GM18520 (cell line): ENCODE results near the gene SLC25A22.

Source experiments
- ATAC-seq: cut with Tn5 transposase; IDR thresholded peaks from one replicate; pipeline ENCODE4 v1.9.1; 2021; ENCODE audit not compliant: unreplicated experiment

SLC25A22 gene

DNA sequence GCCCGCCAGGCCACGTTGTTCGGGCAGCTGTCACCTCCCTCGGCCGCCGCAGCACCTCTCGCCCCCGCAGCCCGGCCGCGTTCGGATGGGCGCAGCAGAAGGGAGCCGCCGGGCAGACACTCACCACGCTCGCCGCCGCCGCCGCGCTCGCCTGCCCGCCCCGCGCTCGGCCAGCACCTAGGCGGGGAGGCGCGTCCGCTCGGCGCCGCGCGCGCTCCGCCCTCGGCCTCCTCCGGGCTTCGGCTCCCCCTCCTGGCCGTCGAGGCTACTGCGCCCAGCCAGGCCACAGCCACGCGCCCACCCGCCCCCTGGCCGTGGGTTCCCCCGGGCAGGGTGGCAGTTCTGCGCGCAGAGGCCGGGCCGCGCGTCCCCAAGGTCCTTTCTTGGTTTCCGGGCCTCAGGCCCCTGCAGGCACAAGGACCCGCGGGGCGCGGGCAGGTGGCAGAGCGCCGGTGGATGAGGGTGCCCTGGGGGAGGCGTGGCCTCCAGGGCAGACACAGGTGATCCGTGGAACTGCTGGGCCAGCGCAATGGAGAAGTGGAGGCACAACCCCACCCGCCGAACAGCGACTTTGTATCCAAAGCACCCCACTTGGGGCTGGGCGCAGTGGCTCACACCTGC is at the start of gene SLC25A22:
SLC25A22 (minus strand) TSS at position 189 of the 621 bp plus-strand sequence. CDS start 3,275 bp downstream, outside the sequence.
- ATAC-seq, result peak; percentile 51

DNA sequence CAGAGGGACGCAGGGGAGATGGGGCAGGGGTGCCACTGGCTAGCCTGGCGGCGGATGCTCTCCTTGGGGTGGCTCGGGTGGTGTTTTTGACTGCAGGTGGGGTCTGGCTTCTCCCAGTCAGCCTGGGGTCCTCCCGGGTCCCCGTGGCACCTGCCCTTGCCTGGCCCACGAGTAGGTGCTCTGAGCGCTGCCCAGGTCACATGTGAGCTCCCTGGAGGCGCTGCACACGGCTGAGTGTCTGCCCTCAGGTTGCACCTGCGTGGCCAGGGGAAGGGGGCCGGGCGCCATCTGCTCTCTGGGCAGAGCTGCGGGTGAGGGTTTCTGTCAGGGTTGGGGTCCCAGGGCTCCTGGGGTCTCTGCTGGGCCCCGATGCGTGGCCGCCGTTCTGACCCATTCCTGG is 49.8 kb upstream of the SLC25A22 start:
- ATAC-seq, result no peak

DNA sequence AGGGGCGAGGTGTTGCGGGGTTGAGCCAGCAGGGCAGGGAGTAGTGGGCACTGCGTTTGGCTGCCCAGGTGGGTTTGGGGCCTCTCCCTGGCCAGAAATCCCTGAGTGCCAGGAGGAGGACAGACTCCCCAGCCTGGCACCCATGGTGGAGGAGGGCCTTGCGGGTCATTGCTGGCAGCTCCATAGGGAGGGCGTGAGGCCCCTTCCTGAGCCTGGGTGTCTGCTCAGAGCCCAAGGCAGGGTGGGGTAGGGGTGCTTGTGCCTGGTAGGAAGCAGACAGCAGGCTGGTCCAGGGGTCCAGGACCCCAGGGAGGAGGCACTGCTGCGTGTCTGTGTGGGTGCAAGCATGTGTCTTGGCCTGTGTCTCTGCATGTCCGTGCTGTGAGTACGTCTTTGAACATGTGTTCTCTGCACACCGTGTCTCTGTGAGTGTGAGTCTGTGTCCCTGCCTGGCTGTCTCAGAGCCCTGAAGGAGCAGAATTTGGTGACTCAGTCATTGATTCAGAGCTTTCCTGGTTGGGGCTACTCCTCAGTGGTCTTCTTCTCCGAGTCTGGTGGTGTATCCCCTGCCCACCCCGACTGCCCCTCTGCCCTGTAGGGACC is 48.5 kb upstream of the SLC25A22 start:
- ATAC-seq, result no peak

DNA sequence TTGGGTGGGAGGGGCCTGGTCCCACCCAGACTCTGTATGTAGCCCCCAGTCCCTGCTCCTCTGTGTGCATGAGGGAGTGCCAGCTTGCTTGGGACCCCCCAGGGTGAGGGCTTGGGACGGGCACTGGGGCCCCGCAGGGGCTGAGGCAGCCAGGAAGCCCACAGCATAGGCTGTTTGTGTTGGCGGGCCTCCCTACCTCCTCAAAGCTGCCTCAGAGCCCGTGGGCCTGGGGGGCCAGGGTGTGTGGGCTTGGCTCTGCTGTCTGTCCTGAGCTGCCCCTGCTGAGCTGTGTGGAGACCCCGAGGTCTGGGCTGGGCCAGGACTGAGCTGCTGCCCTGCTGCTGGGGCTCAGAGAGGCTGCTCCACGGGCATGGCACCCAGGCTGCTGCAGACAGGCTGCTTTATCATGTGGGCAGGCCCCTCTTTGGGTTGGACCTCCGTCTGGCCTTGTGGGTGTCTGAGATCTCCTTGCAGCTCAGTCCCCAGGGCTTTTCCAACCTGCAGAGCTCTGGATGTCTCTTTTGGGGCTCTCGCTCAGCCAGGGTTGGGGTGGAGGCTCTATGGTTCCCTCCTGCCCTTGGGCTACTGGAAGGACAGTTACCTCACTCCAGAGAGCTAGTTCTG is 47.9 kb upstream of the SLC25A22 start:
- no peak for ATAC-seq

DNA sequence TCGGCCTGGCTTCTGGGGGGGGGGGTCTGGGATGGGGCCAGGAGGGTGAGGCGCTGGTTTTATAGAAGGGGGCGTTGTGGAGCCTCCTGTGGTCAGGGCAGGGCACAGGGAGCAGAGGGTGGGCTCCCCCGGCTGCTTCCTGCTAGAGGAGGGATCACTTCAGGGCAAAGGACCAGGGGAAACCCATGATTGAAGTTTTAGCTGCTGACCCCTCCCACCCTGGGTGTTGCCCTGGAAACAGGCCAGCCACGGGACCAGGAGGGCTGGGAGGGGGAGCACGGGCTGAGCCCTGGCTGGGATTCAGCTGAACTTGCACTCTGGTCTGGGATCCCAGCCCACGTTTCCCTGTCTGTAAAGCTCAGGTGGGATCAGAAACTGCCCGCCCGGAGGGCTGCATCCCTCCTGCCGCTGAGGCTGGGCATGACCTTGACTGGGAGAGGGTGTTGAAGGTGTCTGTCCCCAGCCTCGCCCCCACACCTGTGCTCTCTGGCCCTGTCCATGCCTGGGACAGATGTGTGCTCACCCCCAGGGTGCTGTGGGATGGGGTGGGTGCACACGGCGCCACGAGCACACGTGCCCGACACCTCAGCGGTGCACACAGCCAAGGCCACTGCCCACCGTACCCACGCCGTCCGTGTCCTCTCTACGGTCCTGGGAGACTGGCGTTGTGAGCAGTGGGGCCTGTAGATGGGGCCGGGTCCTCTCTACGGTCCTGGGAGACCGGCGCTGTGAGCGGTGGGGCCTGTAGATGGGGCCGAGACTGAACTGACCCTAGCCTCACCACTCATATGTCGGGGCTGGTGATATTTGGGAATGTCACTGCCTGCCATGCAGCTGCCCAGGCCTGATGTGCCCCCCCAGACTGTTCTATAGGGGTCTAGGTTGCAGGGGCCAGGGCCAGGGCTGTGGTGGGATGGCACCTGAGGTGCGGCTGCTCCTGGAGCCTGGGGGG is 46.9 kb upstream of the SLC25A22 start:
- ATAC-seq, result no peak

DNA sequence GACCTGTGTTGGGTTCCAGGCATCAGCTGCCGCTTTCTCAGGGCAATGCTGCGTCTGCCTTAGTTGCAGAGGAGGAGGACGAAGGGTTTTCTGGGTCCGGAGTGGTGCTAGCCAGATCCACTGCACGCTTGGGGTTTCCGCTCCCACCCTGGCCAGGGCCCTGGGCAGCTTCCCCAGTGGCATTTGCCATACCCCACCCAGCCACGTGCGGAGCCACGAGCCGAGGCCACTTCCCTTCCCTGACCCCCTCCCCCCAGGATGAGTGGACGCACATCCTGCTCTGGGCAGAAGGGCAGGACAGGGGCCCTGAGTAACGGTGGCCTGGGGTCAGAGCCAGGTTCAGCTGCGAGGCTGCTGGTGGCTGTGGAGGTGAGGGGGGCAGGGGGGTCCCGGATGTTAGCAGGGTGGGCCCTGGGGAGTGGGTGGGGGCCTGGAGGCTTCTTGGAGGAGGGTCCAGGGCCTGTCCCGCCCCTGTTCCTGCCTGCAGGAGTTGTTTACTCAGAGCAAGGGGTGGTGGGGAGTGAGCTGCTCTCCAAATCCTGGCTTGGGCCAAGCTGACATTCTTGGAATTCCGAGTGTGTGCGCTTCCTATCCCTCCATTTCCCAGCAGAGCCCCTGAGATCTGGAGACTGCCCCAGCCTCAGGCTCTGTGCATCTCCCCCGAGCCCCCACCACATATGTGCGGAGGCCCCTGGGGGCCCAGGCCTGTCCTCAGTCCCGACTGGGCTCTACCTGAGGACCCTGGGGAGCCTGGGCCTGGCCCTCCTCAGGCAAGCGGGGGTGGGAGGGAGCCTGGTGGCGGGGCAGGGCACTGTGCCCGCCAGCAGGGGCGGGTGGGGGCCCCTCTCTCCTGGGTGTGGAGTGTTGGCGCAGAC is 46.0 kb upstream of the SLC25A22 start:
- ATAC-seq, result no peak

DNA sequence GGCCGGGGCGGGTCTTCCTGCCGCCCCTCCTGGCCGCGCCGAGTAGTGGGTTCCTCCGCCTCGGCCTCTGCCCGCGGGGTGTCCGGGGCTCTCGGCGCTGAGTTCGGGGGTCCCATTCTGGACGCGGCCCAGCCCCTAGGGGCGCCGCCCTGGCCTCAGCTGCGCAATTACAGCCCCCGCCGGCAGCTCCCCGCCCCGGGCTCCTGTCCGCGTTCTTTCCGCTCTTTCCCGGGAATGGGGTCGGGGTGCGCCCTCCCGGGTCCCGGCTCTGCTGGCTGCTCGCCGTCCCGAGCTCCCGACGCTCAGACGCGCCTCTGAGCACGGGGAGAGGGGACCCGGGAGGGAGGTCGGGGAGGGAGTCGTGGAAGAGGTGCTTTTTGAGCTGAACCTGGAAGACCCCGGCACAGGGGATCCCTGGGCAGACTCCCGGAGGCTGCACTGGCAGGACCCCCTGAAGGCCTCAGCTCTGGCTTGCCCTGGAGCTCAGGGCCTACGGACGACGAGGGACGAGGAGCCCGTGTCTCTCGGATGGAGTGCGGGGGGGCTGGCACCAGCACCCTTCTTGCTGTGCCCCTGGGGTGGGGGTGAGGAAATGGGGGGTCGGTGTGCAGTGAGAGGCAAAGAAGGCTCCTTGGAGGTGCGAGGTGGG is 45.1 kb upstream of the SLC25A22 start:
- no peak for ATAC-seq

DNA sequence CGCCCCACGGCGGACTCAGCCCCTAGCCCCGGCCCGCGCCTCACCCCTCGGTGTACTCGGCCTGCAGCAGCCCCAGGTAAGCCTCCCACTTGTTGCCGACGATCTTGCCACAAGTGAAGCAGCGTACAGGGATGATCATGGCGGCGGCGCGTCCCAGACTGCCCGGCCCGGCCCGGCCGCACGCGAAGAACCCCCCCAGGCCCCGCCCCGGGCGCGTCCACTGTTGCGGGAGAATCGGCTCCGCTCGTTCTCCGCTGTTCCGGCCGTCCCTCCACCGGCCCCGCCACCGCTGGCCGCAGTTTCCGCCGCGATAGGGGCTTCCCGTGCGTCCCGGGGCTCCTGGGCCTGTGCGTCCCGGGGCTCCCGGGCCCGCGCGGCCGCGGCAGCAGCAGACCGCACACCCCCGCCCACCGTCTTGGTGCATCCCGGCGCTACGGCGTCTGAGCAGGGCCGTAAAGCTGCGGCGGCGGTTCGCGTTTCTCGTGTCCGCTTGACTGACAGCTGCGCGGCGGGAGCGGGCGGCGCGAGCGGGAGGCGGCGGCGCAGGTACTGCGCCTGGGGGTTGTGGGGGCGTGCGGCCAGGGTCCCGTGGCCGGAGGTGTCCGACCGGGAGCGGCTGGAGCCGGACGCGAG is 44.4 kb upstream of the SLC25A22 start, which contains the start of the genes POLR2L and TSPAN4:
POLR2L (minus strand) TSS at position 160 of the 633 bp plus-strand sequence; CDS start at position 139, 21 bp downstream.
TSPAN4 (plus strand) TSS at position 483 of the 633 bp plus-strand sequence. CDS start 7,453 bp downstream, outside the sequence.
- peak; percentile 47 for ATAC-seq

DNA sequence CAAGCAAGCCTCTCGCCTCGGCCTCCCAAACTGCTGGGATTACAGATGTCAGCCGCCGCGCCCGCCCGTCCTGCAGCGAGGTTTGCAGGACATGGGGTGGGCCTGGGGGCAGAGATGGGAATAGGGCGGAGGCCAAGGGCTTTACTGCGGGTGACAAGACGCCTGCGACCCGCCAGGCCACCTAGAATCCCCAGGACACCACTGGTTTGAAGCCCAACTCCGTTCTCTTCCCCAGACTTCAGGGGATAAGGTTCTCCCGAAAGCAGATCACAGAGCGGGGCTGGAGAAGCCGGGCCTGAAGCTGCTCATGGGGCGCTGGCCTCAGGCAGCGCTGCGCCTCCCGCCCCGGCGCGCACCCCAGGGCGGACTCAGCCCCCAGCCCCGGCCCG is 43.9 kb upstream of the SLC25A22 start:
- ATAC-seq, result no peak

DNA sequence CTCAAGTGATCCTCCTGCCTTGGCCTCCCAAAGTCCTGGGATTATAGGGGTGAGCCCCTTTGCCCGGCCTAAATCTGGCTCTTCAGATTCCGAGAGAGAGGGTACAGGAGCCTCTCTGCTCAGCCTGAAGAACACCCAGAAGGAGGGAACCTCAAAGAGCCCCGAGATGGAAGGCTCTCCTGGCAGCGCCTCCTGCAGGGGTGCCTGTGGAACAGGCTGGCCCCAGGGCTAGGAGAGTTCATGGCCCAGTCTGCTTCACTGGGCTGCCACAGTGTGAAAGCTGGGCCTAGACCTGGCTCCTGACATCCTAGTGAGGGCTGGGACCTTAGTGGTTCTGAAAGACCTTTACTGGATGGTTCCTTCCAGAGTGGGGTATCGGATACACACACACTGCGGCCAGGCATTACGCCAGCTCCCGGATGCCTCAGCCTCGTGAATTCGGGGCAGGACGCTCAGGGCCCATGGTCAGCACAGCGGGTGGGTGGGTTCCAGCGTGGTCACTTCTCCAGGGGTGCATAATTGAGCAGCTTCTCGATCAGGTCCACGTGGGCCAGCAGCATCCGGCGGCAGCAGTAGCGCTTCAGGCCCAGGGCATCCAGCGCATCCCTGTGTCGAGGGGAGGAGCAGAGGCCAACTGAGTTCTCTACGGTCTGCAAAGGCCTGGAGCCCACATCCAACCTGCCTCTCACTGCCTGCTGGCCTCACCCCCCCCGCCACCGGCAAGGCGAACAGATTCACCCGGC is 42.0 kb upstream of the SLC25A22 start:
- ATAC-seq, result no peak

DNA sequence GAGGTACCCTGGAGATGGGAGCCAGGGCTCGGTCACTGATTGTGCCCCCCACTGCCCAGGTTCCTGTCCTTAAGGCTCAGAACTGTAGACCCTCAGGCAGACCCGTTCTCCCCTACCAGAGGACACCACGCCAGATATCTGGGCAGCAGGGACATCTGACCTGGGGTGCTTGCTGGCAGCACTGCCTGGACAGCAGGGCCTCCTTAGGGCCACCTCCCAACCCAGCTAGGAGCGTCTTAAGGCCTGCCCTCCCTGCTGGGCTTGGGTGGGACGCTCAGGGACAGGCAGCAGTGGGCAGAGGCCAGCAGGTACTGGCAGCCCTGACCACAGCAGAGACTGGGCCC is 41.2 kb upstream of the SLC25A22 start:
- ATAC-seq, result no peak

DNA sequence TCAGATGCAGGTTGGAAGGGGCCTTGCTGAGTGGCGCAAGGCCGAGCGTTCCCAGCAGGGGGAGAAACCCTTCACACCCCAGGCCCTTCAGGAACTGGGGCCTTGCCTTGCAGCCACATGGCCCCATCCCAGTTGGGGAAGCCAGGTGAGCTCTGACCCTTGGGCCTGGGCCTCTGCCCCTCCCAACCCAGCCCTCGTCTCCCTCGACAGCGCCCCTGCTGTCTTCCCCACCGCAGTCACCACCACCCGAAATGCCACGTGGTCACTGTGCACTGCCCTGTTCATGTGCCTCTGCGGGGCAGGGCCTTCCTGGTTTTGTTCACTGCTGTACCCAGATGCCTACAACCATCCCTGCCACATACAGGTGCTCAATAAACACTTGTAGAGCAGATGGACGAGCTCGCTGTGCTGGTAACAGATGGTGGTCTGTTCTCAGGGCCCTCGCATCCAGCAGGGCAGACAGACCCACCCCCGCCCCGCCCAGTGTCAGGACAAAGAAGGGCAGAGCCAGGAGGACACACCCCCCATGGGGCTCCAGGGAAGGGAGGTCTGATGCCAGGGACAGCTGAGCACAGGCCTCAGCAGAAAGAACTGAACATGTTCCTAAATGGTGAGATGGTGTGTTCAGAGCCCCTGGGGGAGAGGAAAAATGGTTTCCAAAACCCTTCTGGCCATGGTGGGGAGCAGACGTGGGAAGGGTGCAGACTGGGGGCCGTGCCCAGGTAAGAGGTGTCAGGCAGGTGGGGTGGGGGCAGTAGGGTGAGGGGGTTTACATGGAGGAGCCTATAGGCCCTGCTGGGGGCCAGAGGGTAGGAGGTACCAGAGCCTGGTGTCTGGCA is 40.6 kb upstream of the SLC25A22 start:
- no peak for ATAC-seq

DNA sequence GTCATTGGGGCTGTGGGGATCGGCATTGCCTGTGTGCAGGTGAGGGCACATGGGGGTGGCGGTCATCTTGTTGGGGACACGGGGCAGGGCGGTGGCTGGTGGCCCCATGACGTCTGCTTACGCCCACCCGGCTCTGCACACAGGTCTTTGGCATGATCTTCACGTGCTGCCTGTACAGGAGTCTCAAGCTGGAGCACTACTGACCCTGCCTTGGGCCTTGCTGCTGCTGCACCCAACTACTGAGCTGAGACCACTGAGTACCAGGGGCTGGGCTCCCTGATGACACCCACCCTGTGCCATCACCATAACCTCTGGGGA is 39.9 kb upstream of the SLC25A22 start:
- no peak for ATAC-seq

DNA sequence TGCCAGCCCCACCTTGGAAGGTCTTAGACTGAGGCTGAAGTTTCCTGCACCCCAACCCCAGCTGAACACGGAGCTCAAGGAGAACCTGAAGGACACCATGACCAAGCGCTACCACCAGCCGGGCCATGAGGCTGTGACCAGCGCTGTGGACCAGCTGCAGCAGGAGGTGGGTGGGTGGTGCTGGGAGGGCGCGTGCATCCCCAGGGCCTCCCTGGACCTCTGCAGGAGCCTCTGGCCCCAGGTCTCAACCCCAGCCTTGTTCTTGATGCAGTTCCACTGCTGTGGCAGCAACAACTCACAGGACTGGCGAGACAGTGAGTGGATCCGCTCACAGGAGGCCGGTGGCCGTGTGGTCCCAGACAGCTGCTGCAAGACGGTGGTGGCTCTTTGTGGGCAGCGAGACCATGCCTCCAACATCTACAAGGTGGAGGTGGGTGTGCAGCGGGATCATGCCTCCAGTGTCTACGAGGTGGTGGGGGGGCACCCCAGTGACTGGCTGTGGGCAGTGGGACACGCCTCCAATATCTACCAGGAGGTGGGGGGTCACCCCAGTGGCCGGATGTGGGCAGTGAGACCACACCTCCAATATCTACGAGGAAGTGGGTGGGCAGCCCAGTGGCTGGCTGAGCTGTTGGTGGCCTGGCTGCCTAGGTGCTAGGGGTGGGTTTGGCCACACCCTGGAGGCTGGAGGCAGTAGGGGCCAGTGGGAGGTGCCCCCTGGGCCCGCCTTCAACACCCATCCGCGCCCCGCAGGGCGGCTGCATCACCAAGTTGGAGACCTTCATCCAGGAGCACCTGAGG is 39.3 kb upstream of the SLC25A22 start:
- ATAC-seq, result no peak

DNA sequence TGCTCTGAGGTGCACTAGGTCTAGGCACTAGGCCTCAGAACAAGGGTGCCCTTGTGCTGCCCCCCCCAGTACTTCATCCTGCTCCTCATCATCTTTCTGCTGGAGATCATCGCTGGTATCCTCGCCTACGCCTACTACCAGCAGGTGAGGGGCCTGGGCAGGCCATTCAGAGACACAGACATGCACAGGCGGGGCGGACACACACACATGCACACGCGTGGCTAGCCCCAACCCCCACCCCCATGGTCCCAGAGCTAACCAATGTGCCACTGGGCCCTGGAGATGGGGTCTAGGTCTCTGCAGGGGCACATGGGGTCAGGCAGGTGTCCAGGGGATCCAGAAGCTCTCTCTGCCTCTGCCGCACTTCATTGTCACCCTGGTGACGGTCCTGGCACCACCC is 38.6 kb upstream of the SLC25A22 start:
- ATAC-seq, result no peak

DNA sequence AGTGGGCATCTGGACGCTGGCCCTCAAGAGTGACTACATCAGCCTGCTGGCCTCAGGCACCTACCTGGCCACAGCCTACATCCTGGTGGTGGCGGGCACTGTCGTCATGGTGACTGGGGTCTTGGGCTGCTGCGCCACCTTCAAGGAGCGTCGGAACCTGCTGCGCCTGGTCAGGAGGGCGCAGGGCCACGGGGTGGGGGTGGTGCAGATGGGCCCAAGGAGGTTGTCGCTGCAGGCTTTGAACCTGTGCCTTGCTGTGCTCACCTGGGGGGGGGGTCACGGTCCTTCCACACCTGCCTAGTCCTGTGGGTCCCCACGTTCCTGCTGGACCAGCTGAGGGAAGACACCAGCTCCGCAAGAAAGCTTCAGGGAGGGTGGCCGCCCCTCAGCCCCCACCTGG is 38.2 kb upstream of the SLC25A22 start:
- no peak for ATAC-seq
